Diencephalon (tissue), 1 donor: Measurements from ENCODE around the gene MRPS16. TPM values are rescaled to one million over a fixed set of nuclear protein-coding genes. Genes with fewer than 3 reads are reported as not detected.

Source experiments
- small RNA-seq: library from RNA; depleted of rRNA; stranded (forward); fragments of <200 nt; gene quantifications from one replicate; pipeline ENCODE3, GENCODE V24; 2014
- total RNA-seq: library from RNA; depleted of rRNA; stranded (reverse); fragments of >200 nt; gene quantifications from one replicate; pipeline ENCODE4 v1.2.3, GENCODE V29; 2014

MRPS16 gene
- 99.4 TPM for total RNA-seq

DNA sequence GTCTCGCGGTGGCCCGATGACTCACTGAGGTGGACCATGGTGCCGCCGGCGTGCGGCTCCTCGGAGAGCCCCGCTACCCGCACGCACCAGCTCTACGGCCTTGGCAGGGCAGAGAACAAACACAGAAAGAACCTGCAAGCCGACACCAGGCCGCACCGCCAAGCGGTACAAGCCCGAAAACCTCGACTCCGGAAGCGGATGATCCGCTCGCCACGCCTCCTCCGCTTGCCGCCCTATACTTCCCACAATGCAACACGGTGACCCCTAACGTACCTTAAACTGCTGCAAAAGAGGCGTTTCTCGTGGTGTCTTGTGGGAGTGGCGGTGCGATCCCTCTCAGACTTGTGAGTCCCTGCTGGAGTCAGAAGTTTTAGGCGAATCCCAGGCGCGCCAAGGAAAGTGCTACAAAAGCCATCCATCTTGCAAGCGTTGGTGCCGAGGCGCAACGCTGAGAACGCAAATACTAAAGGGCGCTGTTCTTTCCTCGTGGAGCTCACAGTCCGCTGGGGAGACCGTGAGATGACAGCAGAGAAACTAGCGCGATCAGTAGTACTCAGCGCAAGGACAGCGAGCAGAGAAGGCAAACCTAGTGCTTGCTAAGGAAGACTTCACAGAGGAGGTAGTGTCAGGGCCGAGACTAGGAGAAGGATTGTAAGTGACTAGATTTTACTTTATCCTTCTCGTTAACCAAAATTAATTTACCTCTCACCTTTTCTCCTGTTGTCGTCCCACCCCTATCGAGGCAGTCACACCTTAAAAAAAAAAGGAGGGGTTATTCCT is at the start of gene MRPS16:
Gene MRPS16, minus strand, starts transcription at position 200 of the 780 bp plus-strand sequence. Its CDS starts 162 bp downstream, at position 38.

GRCh38 chr10:73246646-73247508 is 5.6 kb downstream of the MRPS16 start, which contains the start of gene DNAJC9:
TSS of gene DNAJC9 (minus strand) at chr10:73247255. CDS start at chr10:73247189, 66 bp downstream.

Small RNA genes lying within 50 kb of the gene (small RNA-seq; reads per million reads assigned to genes)
- not detected for gene RNU6-833P

Other genes with a start within 250 kb of the MRPS16 start
- 46.4 TPM for gene P4HA1, start 155.8 kb downstream of the MRPS16 start, total RNA-seq
- gene NUDT13, start 142.2 kb downstream of the MRPS16 start, total RNA-seq = 0.92 TPM
- 31.1 TPM for gene ECD, start 84.6 kb downstream of the MRPS16 start, total RNA-seq
- gene FAM149B1, start 84.5 kb downstream of the MRPS16 start, total RNA-seq = 33.2 TPM
- 59.1 TPM for gene DNAJC9, start 5.4 kb downstream of the MRPS16 start, total RNA-seq
- 6.0 TPM for gene CFAP70, start 106.2 kb upstream of the MRPS16 start, total RNA-seq
- gene ANXA7, start 161.4 kb upstream of the MRPS16 start, total RNA-seq = 33.9 TPM
- 3.5 TPM for gene MSS51, start 180.9 kb upstream of the MRPS16 start, total RNA-seq
- 156 TPM for gene PPP3CB, start 243.4 kb upstream of the MRPS16 start, total RNA-seq